AG08395 (cell line): ENCODE measurements around the gene CCDC57.

ENCODE experiments used
- DNase-seq: peaks from one replicate; pipeline ENCODE4 v3.0.0; 2012; ENCODE audit warnings: mixed read lengths, low spot score

The CCDC57 gene

GRCh38 chr17:82246040-82246364, 33.4 kb upstream of the CCDC57 start:
- no peak for DNase-seq

GRCh38 chr17:82245134-82246039, 32.7 kb upstream of the CCDC57 start:
- DNase-seq = no peak

- peak; percentile 44 for DNase-seq
Measured at GRCh38 chr17:82244413-82245133, 31.9 kb upstream of the CCDC57 start.

- DNase-seq = no peak
Measured at GRCh38 chr17:82243648-82244412, 31.2 kb upstream of the CCDC57 start.

- peak; percentile 82 for DNase-seq
Measured at GRCh38 chr17:82242977-82243647, 30.5 kb upstream of the CCDC57 start.

GRCh38 chr17:82242698-82242976, 30.0 kb upstream of the CCDC57 start:
- no peak for DNase-seq

GRCh38 chr17:82241926-82242697, 29.5 kb upstream of the CCDC57 start:
- peak; percentile 21 for DNase-seq

GRCh38 chr17:82241183-82241925, 28.7 kb upstream of the CCDC57 start:
- peak; percentile 52 for DNase-seq

- no peak for DNase-seq
Measured at GRCh38 chr17:82240506-82241182, 28.0 kb upstream of the CCDC57 start.

- no peak for DNase-seq
Measured at GRCh38 chr17:82239926-82240505, 27.4 kb upstream of the CCDC57 start.

GRCh38 chr17:82239401-82239925, 26.8 kb upstream of the CCDC57 start:
- DNase-seq = no peak

- DNase-seq = peak; percentile 75
Measured at GRCh38 chr17:82238472-82239201, 26.0 kb upstream of the CCDC57 start.

GRCh38 chr17:82237746-82238471, 25.3 kb upstream of the CCDC57 start:
- no peak for DNase-seq

GRCh38 chr17:82237083-82237745, 24.6 kb upstream of the CCDC57 start:
- no peak for DNase-seq

GRCh38 chr17:82236142-82236971, 23.7 kb upstream of the CCDC57 start:
- no peak for DNase-seq

- DNase-seq = no peak
Measured at GRCh38 chr17:82235775-82236141, 23.1 kb upstream of the CCDC57 start.
